Pancreas (tissue), 10 donors: ENCODE results near the gene CCR5. TPM values are rescaled to one million over a fixed set of nuclear protein-coding genes. Genes with fewer than 3 reads are reported as not detected.

Source experiments
- ATAC-seq, 4 donors: fragments of 200-7000 bp; cut with Tn5 transposase; one replicate each; pipeline versions ENCODE4 v1.8.0 to v1.9.1; 2020; ENCODE audit warnings: mild to moderate bottlenecking in 4 of 4, moderate library complexity in 4 of 4
- DNase-seq, 6 donors: peaks; one replicate each; pipeline ENCODE4 v3.0.0-alpha.2; 2020
- FAIRE-seq: peaks from 2 replicates; lab custom pipeline; 2012; peaks lifted over from hg19 to GRCh38; lab: Jason Lieb, UNC
- H3K27ac ChIP-seq, 4 donors: fragments of 200-600 bp; sonication (generic); 1 replicate in 3 of 4; 2 replicates in 1 of 4; pipeline versions ENCODE4 v1.5.0 to v1.8.0; 2020
- H3K27me3 ChIP-seq, 4 donors: fragments of 200-600 bp; one replicate each; pipeline ENCODE4 v1.8.0; 2021
- H3K36me3 ChIP-seq, 3 donors: fragments of 200-600 bp; sonication (generic) in 1 of 3; one replicate each; pipeline versions ENCODE4 v1.5.0 to v1.8.0; 2020 to 2021
- H3K4me1 ChIP-seq, 3 donors: fragments of 200-600 bp; one replicate each; pipeline ENCODE4 v1.8.0; 2021
- H3K4me3 ChIP-seq, 4 donors: fragments of 200-600 bp; sonication (generic) in 2 of 4; one replicate each; pipeline versions ENCODE4 v1.5.0 to v1.8.0; 2020 to 2021
- H3K9me3 ChIP-seq, 4 donors: fragments of 200-600 bp; one replicate each; pipeline ENCODE4 v1.8.0; 2021
- WGBS, 2 donors: extraction: QIAGEN DNeasy Blood & Tissue Kit; methylation state at CpG; one replicate each; pipeline ENCODE4 v1.1.7; 2013; 5-methylcytosine and 5-hydroxymethylcytosine counted together
- intact Hi-C, 3 donors: fragments of 100-400 bp; cut with DNase I; formaldehyde crosslinking; loops; one replicate each; pipeline versions ENCODE4 v1.11.1 to v1.14.2; 2022
- polyA plus RNA-seq, 2 donors: library from polyadenylated mRNA; stranded (reverse); fragments of 200-250 nt; gene quantifications; one replicate each; pipeline ENCODE4 v1.2.3, GENCODE V29; 2013
- total RNA-seq, 6 donors: library from RNA; stranded (reverse); fragmentation: NEBNext Ultra II Directional in 4 of 6; extraction: Animal tissue kit (Norgen Biotek cat#: 25700) in 4 of 6; gene quantifications; one replicate each; pipeline versions ENCODE4 v1.2.1 to v1.2.4, GENCODE V29; 2021 to 2023
- TF ChIP-seq, protein P1 (sequence below), 4 donors: fragments of 200-600 bp; sonication (generic) in 3 of 4; IDR thresholded peaks; one replicate each; pipeline versions ENCODE4 v1.5.0 to v1.8.0; 2021; ENCODE audit warnings: antibody characterized with exemption in 4 of 4
- donor health status: healthy with polysubstance abuse.
- donor health status: DM: no; HTN: no; CAD: no; lungs with moderate emphysema.
- donor health status: DM: no; HTN: no; CAD: no.
- donor health status: control.
- donor health status: control.
- donor health status: Bipolar disorder and iron deficiency.
- donor health status: DM: yes; HTN: yes; CAD: no.
- donor health status: DM: no; HTN: no; CAD: no.
- donor health status: DM: no; HTN: no; CAD: no.
- donor health status: DM: yes; HTN: yes; CAD: no.

Gene CCR5
- total and polyA plus RNA-seq, 8 donors, result 0.12 to 2.0 (median 0.29) TPM

DNA sequence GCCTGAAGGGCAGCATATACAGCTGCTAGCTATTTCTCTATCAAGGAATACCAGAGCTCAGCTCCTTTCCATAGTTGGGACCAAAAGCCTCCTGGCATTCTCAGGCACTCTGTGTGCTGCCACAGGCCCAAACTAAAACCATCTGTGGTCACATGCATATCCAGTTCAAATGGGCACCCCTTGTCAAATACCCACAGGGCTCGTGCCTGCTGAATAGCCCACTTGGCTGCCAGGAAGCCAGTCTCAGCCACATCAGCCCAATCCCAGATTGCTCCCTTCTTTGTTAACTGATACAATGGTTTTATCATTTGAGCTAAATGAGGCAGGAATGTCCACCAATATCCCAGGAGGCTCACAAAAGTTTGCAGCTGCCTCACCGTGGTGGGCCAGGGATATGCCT, 50.2 kb downstream of the CCR5 start:
- intact Hi-C loops, result no loop called here
- Histone ChIP-seq H3K27ac (no peak overlapping the region), H3K4me1 (peaks cover 0 to 5% (median 0%) of the 10 kb centered on the region in 3 donors), H3K4me3 (no peak overlapping the region), H3K9me3 (no peaks in the 10 kb centered on the region), H3K27me3 (no peaks in the 10 kb centered on the region), H3K36me3 (no peaks in the 10 kb centered on the region)
- no peak for ATAC-seq
- TF ChIP-seq, protein P1, sequence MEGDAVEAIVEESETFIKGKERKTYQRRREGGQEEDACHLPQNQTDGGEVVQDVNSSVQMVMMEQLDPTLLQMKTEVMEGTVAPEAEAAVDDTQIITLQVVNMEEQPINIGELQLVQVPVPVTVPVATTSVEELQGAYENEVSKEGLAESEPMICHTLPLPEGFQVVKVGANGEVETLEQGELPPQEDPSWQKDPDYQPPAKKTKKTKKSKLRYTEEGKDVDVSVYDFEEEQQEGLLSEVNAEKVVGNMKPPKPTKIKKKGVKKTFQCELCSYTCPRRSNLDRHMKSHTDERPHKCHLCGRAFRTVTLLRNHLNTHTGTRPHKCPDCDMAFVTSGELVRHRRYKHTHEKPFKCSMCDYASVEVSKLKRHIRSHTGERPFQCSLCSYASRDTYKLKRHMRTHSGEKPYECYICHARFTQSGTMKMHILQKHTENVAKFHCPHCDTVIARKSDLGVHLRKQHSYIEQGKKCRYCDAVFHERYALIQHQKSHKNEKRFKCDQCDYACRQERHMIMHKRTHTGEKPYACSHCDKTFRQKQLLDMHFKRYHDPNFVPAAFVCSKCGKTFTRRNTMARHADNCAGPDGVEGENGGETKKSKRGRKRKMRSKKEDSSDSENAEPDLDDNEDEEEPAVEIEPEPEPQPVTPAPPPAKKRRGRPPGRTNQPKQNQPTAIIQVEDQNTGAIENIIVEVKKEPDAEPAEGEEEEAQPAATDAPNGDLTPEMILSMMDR (IDR thresholded peaks at IDR 0.05), result no peak
- 93 to 95% methylated on average over 2 of the region's 2 CpGs for WGBS, 2 donors
- DNase-seq, result no peak
- FAIRE-seq, result no peak

DNA sequence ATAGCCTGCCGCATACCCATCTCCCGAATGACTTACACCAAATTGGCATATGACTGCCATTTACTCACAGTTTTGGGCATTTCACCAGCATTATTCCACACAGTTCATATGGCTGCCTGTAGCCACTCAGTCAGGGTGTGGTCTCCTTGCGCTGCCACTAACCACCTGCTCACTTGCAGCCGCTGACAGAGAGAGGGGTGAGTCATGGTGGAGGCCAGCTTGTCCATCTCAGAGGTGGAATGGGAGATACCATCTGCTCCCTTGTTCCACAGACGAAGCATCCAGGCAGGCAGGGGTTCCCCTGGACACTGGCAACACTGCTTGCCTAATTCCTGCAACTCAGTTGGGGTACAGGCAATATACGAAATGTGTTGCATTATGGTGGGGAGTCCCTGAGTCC, 51.9 kb downstream of the CCR5 start:
- Histone ChIP-seq H3K4me3 (no peak overlapping the region), H3K36me3 (no peaks in the 10 kb centered on the region), H3K27ac (no peak overlapping the region), H3K4me1 (no peaks in the 10 kb centered on the region), H3K27me3 (no peaks in the 10 kb centered on the region), H3K9me3 (no peaks in the 10 kb centered on the region)
- FAIRE-seq (no peak), ATAC-seq (no peak), DNase-seq (no peak)
- intact Hi-C loops, result no loop called here
- TF ChIP-seq, protein P1 (IDR thresholded peaks at IDR 0.05), result no peak
- WGBS, 2 donors, result 93 to 97% methylated on average over 6 of the region's 6 CpGs

DNA sequence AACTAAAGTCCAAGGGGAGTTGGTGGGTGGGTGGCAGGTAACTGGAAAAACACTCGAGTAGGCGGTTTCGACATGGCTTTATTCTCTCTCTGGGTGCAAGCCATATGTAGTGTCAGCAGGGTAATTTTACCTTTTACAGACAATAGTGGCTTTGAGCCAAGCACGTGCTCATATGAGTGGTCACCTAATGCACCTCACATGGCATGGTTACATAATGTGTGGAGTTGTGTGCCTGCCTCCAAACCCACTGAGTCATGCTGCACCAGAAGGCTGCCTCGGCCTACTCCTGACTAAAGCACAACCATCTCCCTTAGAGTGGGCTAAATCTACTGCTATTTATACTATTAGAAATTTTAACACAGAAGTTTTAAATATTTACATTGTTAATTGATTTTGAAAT, 52.8 kb downstream of the CCR5 start:
- Histone ChIP-seq H3K9me3 (no peaks in the 10 kb centered on the region), H3K4me1 (no peaks in the 10 kb centered on the region), H3K4me3 (no peak overlapping the region), H3K27me3 (no peaks in the 10 kb centered on the region), H3K27ac (no peak overlapping the region), H3K36me3 (no peaks in the 10 kb centered on the region)
- intact Hi-C loops, result no loop called here
- ATAC-seq, result no peak
- whole genome bisulfite sequencing, 2 donors, result 85 to 87% methylated on average over 5 of the region's 5 CpGs
- TF ChIP-seq, protein P1 (IDR thresholded peaks at IDR 0.05), result no peak
- no peak for DNase-seq
- no peak for FAIRE-seq

Other genes with a start within 250 kb of the CCR5 start
- 1 to 10 TPM in 4 of 6 donors, under 1 TPM in 2; 0.09 to 4.6 (median 1.6) TPM for gene CCR1, start 162.6 kb upstream of the CCR5 start, total RNA-seq
- under 1 TPM; 0.68 to 0.82 TPM for gene CCR1, start 162.6 kb upstream of the CCR5 start, polyA plus RNA-seq
- gene CCR3, start 128.5 kb upstream of the CCR5 start, total RNA-seq, result under 1 TPM in 1 of 6 donors, not detected in 5; 0.22 TPM
- gene CCR3, start 128.5 kb upstream of the CCR5 start, polyA plus RNA-seq, result not detected
- 1 to 10 TPM in 2 of 6 donors, under 1 TPM in 4; 0.14 to 3.5 (median 0.54) TPM for gene CCR2, start 16.8 kb upstream of the CCR5 start, total RNA-seq
- gene CCR2, start 16.8 kb upstream of the CCR5 start, polyA plus RNA-seq, result under 1 TPM; 0.15 to 0.23 TPM
- 1 to 10 TPM in 2 of 6 donors, under 1 TPM in 4; 0.24 to 2.2 (median 0.91) TPM for gene CCRL2, start 36.3 kb downstream of the CCR5 start, total RNA-seq
- under 1 TPM; 0.75 to 0.80 TPM for gene CCRL2, start 36.3 kb downstream of the CCR5 start, polyA plus RNA-seq
- 10 to 100 TPM; 10.5 to 21.0 (median 13.7) TPM for gene LTF, start 94.0 kb downstream of the CCR5 start, total RNA-seq
- gene LTF, start 94.0 kb downstream of the CCR5 start, polyA plus RNA-seq, result 1 to 10 TPM; 6.9 to 7.0 TPM
- gene RTP3, start 127.0 kb downstream of the CCR5 start, total RNA-seq, result not detected
- gene RTP3, start 127.0 kb downstream of the CCR5 start, polyA plus RNA-seq, result not detected
- gene LRRC2, start 195.4 kb downstream of the CCR5 start, total RNA-seq, result 1 to 10 TPM in 4 of 6 donors, under 1 TPM in 2; 0.61 to 2.2 (median 1.3) TPM
- gene LRRC2, start 195.4 kb downstream of the CCR5 start, polyA plus RNA-seq, result under 1 TPM; 0.46 to 0.85 TPM
- not detected for gene FAM240A, start 241.6 kb downstream of the CCR5 start, total RNA-seq
- not detected for gene FAM240A, start 241.6 kb downstream of the CCR5 start, polyA plus RNA-seq